Astrocyte (in vitro differentiated cells and primary cell): ENCODE results near the gene DRD2.

Source experiments
- EZH2 ChIP-seq: IDR thresholded peaks from 2 replicates; pipeline ENCODE4 v1.6.1; 2012; ENCODE audit warnings: mild to moderate bottlenecking, low read length, inconsistent platforms; ENCODE audit not compliant: insufficient read depth
- TF ChIP-seq, protein P1 (sequence below): IDR thresholded peaks from 2 replicates; pipeline ENCODE4 v1.5.1; 2011; ENCODE audit warnings: low read depth, mild to moderate bottlenecking, inconsistent platforms, low read length, moderate library complexity; ENCODE audit not compliant: insufficient read depth

DNA sequence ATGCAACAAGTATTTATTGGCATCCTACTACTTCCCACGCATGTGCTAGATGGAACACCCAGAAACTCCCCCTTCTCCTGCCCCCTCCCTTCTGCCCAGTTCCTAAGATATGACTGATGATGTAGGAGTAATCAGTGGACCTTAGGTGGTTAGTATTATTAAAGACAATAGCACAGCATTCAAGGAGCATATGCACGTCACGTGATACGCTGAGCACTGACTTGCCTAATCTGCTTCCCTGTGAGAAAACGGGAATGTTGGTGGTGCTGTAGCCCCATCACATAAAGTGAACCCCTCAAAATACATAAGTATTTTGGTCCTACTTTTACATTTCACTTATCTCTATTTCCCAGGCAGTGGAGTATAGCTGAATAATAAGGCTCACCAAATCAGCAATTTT lies 12.4 kb downstream of the DRD2 start:
- TF ChIP-seq, protein P1, sequence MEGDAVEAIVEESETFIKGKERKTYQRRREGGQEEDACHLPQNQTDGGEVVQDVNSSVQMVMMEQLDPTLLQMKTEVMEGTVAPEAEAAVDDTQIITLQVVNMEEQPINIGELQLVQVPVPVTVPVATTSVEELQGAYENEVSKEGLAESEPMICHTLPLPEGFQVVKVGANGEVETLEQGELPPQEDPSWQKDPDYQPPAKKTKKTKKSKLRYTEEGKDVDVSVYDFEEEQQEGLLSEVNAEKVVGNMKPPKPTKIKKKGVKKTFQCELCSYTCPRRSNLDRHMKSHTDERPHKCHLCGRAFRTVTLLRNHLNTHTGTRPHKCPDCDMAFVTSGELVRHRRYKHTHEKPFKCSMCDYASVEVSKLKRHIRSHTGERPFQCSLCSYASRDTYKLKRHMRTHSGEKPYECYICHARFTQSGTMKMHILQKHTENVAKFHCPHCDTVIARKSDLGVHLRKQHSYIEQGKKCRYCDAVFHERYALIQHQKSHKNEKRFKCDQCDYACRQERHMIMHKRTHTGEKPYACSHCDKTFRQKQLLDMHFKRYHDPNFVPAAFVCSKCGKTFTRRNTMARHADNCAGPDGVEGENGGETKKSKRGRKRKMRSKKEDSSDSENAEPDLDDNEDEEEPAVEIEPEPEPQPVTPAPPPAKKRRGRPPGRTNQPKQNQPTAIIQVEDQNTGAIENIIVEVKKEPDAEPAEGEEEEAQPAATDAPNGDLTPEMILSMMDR = no peak
- no peak for TF ChIP-seq EZH2
